ENCODE data around the gene RUBCNL.

Gene RUBCNL

GRCh38 chr13:46389457-46390451 is 2.7 kb upstream of the RUBCNL start (continued):
- TF ChIP-seq ZNF266 (tag by site-specific recombination; IDR thresholded peaks at IDR 0.05; ENCODE audit: low read depth) (no peak), ZNF660 (tag by site-specific recombination; IDR thresholded peaks at IDR 0.05) (no peak), ZNF639 (tag by site-specific recombination; IDR thresholded peaks at IDR 0.05) (no peak), MEIS1 (CRISPR knock-in tag; IDR thresholded peaks at IDR 0.05; ENCODE audit: borderline replicate concordance) (no peak), ZNF292 (tag by site-specific recombination; IDR thresholded peaks at IDR 0.05; ENCODE audit: borderline replicate concordance, low read depth) (no peak), ZNF596 (tag by site-specific recombination; IDR thresholded peaks at IDR 0.05) (no peak), ZNF211 (tag by site-specific recombination; IDR thresholded peaks at IDR 0.05; ENCODE audit: low read depth) (no peak), ZNF174 (tag by site-specific recombination; IDR thresholded peaks at IDR 0.05) (no peak)

GRCh38 chr13:46388846-46389245 is 1.8 kb upstream of the RUBCNL start:
- Histone ChIP-seq H3K9me3 (ENCODE audit: control insufficient read depth, insufficient read depth, low read depth, low read length) (no peaks in the 10 kb centered on the region), H3K4me1 (ENCODE audit: control insufficient read depth, insufficient read depth, low read length) (no peaks in the 10 kb centered on the region), H3K36me3 (ENCODE audit: control insufficient read depth in 2 of 2, insufficient read depth in 1 of 2, low read length in 2 of 2) (no peaks in the 10 kb centered on the region), H3K27ac (ENCODE audit: extremely low read depth, low read depth, low read length) (no peak overlapping the region), H3K4me3 (ENCODE audit: low read depth, low read length) (no peak overlapping the region)
- POLR2A ChIA-PET: no interaction called here
- CTCF ChIA-PET: no interaction called here
- TF ChIP-seq MEIS1 (CRISPR knock-in tag; IDR thresholded peaks at IDR 0.05; ENCODE audit: borderline replicate concordance) (no peak), ZNF112 (tag by site-specific recombination; IDR thresholded peaks at IDR 0.05) (no peak), ZNF24 (tag by site-specific recombination; IDR thresholded peaks at IDR 0.05) (no peak), ZNF18 (tag by site-specific recombination; IDR thresholded peaks at IDR 0.05) (no peak), ZNF2 (tag by site-specific recombination; IDR thresholded peaks at IDR 0.05) (no peak), ZNF302 (tag by site-specific recombination; IDR thresholded peaks at IDR 0.05; ENCODE audit: low read depth) (no peak), ZNF37A (tag by site-specific recombination; IDR thresholded peaks at IDR 0.05) (no peak), ZNF521 (tag by site-specific recombination; IDR thresholded peaks at IDR 0.05) (no peak), SP2 (tag by site-specific recombination; IDR thresholded peaks at IDR 0.05) (no peak), ZNF645 (tag by site-specific recombination; IDR thresholded peaks at IDR 0.05) (no peak), ZNF16 (tag by site-specific recombination; IDR thresholded peaks at IDR 0.05; ENCODE audit: low read depth) (no peak), ZNF792 (tag by site-specific recombination; IDR thresholded peaks at IDR 0.05) (no peak), ZNF776 (tag by site-specific recombination; IDR thresholded peaks at IDR 0.05; ENCODE audit: borderline replicate concordance) (no peak), ZNF610 (tag by site-specific recombination; IDR thresholded peaks at IDR 0.05; ENCODE audit: borderline replicate concordance) (no peak), YY2 (tag by site-specific recombination; IDR thresholded peaks at IDR 0.05) (no peak), ZNF140 (tag by site-specific recombination; IDR thresholded peaks at IDR 0.05) (no peak), ZBTB1 (tag by site-specific recombination; IDR thresholded peaks at IDR 0.05) (no peak)
- TF ChIP-seq, protein P1, sequence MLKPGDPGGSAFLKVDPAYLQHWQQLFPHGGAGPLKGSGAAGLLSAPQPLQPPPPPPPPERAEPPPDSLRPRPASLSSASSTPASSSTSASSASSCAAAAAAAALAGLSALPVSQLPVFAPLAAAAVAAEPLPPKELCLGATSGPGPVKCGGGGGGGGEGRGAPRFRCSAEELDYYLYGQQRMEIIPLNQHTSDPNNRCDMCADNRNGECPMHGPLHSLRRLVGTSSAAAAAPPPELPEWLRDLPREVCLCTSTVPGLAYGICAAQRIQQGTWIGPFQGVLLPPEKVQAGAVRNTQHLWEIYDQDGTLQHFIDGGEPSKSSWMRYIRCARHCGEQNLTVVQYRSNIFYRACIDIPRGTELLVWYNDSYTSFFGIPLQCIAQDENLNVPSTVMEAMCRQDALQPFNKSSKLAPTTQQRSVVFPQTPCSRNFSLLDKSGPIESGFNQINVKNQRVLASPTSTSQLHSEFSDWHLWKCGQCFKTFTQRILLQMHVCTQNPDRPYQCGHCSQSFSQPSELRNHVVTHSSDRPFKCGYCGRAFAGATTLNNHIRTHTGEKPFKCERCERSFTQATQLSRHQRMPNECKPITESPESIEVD (tag by site-specific recombination; IDR thresholded peaks at IDR 0.05): no peak
- TF ChIP-seq, protein P2, sequence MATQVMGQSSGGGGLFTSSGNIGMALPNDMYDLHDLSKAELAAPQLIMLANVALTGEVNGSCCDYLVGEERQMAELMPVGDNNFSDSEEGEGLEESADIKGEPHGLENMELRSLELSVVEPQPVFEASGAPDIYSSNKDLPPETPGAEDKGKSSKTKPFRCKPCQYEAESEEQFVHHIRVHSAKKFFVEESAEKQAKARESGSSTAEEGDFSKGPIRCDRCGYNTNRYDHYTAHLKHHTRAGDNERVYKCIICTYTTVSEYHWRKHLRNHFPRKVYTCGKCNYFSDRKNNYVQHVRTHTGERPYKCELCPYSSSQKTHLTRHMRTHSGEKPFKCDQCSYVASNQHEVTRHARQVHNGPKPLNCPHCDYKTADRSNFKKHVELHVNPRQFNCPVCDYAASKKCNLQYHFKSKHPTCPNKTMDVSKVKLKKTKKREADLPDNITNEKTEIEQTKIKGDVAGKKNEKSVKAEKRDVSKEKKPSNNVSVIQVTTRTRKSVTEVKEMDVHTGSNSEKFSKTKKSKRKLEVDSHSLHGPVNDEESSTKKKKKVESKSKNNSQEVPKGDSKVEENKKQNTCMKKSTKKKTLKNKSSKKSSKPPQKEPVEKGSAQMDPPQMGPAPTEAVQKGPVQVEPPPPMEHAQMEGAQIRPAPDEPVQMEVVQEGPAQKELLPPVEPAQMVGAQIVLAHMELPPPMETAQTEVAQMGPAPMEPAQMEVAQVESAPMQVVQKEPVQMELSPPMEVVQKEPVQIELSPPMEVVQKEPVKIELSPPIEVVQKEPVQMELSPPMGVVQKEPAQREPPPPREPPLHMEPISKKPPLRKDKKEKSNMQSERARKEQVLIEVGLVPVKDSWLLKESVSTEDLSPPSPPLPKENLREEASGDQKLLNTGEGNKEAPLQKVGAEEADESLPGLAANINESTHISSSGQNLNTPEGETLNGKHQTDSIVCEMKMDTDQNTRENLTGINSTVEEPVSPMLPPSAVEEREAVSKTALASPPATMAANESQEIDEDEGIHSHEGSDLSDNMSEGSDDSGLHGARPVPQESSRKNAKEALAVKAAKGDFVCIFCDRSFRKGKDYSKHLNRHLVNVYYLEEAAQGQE (tag by site-specific recombination; IDR thresholded peaks at IDR 0.05): no peak

Data from HEK293 (cell line).